ENCODE measurements around the gene PUS1. TPM values are rescaled to one million over a fixed set of nuclear protein-coding genes. Genes with fewer than 3 reads are reported as not detected.
"Not testable (repeated sequence)": the region's sequence is repeated elsewhere in the genome, so short reads cannot be mapped to it uniquely, and the experiment has no call there.

Gene PUS1
- total RNA-seq, 1 donor = 13.0 TPM

DNA sequence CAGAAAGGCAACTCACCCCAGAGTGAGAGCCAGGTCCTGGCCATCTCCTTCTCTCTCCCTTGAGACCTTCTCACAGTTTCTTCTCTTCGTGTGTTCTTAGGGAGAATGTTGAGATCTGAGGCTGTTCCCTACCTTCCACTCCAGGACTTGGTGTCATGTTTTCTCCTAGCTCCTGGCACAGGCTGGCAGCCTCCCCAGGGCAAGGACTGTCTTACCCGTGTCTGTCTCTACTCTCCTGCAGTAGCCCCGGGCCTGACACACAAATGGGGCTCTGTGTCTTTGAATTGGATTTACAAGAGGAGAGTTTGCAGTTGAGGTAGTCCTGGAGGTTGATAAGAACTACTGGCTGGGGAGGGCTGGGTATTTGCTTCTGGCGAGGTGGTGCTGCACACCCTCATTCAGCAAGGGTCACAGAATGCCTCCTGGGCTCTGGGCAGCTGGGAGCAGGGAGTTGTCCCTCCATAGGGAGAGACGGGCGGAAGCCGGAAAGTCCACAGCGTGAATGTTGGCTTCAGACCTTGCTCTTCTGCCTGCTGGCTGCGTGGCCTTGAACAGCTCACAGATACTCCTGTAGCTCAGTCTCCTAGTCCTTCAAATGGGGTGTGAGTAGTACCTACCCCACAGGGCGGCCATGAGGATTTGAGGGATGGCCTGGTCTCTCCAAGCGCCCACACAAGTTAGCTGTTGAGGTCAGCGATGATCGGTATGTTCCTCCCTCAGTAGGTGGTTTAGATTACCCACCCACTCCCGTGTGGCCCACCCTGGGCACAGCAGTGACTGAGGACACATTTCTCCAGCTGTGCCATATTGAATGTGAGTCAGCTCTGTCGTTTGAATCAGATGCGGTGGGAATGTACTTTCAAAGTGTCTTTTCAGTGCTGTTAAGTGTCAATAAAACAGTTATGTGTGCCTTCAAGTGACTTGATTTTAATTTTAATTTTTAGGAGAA lies 30.8 kb downstream of the PUS1 start:
- TF ChIP-seq, protein P1, sequence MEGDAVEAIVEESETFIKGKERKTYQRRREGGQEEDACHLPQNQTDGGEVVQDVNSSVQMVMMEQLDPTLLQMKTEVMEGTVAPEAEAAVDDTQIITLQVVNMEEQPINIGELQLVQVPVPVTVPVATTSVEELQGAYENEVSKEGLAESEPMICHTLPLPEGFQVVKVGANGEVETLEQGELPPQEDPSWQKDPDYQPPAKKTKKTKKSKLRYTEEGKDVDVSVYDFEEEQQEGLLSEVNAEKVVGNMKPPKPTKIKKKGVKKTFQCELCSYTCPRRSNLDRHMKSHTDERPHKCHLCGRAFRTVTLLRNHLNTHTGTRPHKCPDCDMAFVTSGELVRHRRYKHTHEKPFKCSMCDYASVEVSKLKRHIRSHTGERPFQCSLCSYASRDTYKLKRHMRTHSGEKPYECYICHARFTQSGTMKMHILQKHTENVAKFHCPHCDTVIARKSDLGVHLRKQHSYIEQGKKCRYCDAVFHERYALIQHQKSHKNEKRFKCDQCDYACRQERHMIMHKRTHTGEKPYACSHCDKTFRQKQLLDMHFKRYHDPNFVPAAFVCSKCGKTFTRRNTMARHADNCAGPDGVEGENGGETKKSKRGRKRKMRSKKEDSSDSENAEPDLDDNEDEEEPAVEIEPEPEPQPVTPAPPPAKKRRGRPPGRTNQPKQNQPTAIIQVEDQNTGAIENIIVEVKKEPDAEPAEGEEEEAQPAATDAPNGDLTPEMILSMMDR (IDR thresholded peaks at IDR 0.05; ENCODE audit: insufficient read depth, low read depth, low read length) = no peak
- DNase-seq (ENCODE audit: low read depth) = no peak
- no peak overlapping the region for H3K4me3 ChIP-seq (ENCODE audit: low read depth, low read length)

DNA sequence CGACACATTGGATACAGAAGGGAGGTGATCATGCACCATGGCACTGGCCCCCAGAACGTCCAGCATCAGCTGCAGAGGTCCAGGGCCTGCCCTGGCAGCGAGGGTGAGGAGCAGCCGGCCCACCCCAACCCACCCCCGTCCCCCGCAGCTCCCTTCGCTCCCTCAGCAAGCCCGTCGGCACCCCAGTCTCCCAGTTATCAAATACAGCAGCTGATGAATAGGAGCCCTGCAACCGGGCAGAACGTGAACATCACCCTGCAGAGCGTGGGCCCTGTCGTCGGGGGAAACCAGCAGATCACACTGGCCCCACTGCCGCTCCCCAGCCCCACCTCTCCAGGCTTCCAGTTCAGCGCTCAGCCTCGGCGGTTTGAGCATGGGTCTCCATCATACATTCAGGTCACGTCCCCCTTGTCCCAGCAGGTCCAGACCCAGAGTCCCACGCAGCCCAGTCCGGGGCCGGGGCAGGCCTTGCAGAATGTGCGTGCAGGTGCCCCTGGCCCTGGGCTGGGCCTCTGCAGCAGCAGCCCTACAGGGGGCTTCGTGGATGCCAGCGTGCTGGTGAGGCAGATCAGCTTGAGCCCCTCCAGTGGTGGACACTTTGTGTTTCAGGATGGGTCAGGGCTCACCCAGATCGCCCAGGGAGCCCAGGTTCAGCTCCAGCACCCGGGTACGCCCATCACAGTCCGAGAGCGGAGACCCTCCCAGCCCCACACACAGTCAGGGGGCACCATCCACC lies 31.7 kb downstream of the PUS1 start:
- DNase-seq (ENCODE audit: low read depth); H3K4me3 ChIP-seq (ENCODE audit: low read depth, low read length): not testable (repeated sequence)

- DNase-seq (ENCODE audit: low read depth); H3K4me3 ChIP-seq (ENCODE audit: low read depth, low read length): not testable (repeated sequence)
Observed at GRCh38 chr12:131961328-131961727, 32.3 kb downstream of the PUS1 start.

- TF ChIP-seq, protein P1 (IDR thresholded peaks at IDR 0.05; ENCODE audit: insufficient read depth, low read depth, low read length) = no peak
- no peak overlapping the region for H3K4me3 ChIP-seq (ENCODE audit: low read depth, low read length)
- no peak for DNase-seq (ENCODE audit: low read depth)
Observed at GRCh38 chr12:131962069-131962468, 33.0 kb downstream of the PUS1 start.

DNA sequence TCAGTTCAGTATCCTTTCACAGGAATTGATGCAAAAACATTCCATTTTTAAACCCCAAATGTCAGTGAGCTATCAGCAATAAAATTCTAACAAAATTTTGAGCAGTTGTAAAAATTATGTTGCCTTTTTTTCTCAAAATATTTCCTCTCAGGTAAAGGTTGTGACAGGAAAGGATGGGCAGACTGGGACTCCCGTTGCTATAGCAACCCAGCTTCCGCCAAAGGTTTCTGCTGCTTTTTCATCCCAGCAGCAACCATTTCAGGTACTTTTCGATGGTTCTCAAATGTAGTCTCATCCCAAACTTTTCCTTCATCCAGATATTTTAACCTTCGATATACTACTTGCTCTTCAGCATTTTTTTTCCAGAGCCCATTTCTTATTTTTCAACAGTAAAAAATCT lies 34.3 kb downstream of the PUS1 start:
- no peak overlapping the region for H3K4me3 ChIP-seq (ENCODE audit: low read depth, low read length)
- TF ChIP-seq, protein P1 (IDR thresholded peaks at IDR 0.05; ENCODE audit: insufficient read depth, low read depth, low read length) = no peak
- DNase-seq (ENCODE audit: low read depth) = no peak

DNA sequence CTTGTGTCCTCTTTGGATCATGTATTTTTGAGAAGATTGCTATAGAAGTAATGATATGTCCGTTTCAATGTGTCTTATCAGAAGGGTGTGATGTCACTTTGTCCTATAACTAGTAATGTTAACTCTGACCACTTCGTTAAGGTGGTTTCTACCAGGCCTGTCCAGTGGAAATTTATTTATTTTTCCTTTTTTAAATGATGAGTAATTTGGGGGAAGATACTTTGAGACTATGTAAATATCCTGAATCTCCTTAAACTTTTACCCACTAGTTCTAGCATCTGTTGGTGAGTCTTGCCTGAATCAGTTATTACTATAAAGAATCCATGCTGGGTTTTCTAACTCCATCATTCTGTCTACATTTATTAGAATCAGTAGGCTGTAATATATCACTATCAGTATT lies 36.0 kb downstream of the PUS1 start:
- no peak for DNase-seq (ENCODE audit: low read depth)
- H3K4me3 ChIP-seq (ENCODE audit: low read depth, low read length) = no peak overlapping the region
- TF ChIP-seq, protein P1 (IDR thresholded peaks at IDR 0.05; ENCODE audit: insufficient read depth, low read depth, low read length) = no peak

DNA sequence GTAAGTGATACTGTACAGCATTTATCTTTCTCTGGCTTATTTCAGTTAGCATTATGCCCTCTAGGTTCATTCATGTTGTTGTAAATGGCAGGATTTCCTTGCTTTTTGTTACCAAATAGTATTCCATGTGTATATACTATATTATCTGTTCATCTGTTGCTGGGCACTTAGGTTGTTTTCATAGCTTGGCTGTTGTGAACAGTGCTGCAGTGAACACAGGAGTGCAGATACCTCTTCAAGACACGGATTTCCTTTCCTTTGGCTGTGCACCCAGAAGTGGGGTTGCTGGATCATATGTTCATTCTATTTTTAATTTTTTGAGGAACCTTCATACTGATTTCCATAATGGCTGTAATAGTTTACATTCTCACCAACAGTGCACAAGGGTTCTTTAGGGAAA lies 42.1 kb downstream of the PUS1 start:
- DNase-seq (ENCODE audit: low read depth) = no peak
- H3K4me3 ChIP-seq (ENCODE audit: low read depth, low read length) = no peak overlapping the region
- TF ChIP-seq, protein P1 (IDR thresholded peaks at IDR 0.05; ENCODE audit: insufficient read depth, low read depth, low read length) = no peak
